Measurements from ENCODE around the gene CACTIN. TPM values are rescaled to one million over a fixed set of nuclear protein-coding genes. Genes with fewer than 3 reads are reported as not detected.

The CACTIN gene
- total RNA-seq, 3 donors from 2014 or later (not counting 1 experiment from before 2014, with no cell fraction given) = 33.6 to 42.2 (median 40.8) TPM

- Mint-ChIP-seq H3K36me3 (no peaks in the 10 kb centered on the region), H3K27me3 (ENCODE audit: low read depth in 2 of 2) (no peaks in the 10 kb centered on the region), H3K27ac (peak overlapping the region in 1 of 2 donors; percentile 27), H3K4me1 (peaks cover 10 to 28% of the 10 kb centered on the region in 2 donors), H3K9me3 (no peaks in the 10 kb centered on the region), H3K4me3 (no peak overlapping the region)
- ATAC-seq (peak; percentile 87 to 90 (median 88)), DNase-seq (peak; percentile 83 to 84)
- TF ChIP-seq CTCF (IDR thresholded peaks at IDR 0.05) = peak; percentile 90
- intact Hi-C loops (cut with micrococcal nuclease) = loop anchor here (1.0 to 10.0 kb wide), 3 partner anchors 34 to 539 kb away; partner anchors contain the start of gene PIP5K1C
- Histone ChIP-seq H3K27me3 (ENCODE audit: control insufficient read depth, insufficient read depth, low read length) (no peaks in the 10 kb centered on the region), H3K9me3 (ENCODE audit: control insufficient read depth, insufficient read depth, low read length) (no peaks in the 10 kb centered on the region), H3K4me1 (ENCODE audit: control insufficient read depth, insufficient read depth, low read length) (peaks cover 24% of the 10 kb centered on the region), H3K36me3 (ENCODE audit: control insufficient read depth, insufficient read depth, low read length) (peaks cover 8% of the 10 kb centered on the region), H3K27ac (ENCODE audit: low read length) (no peak overlapping the region), H3K4me3 (ENCODE audit: low read length) (no peak overlapping the region)
- 50% methylated on average over 40 of the region's 40 CpGs for WGBS (ENCODE audit: insufficient coverage)
Observed at GRCh38 chr19:3665681-3666544, 39.3 kb upstream of the CACTIN start.

- Histone ChIP-seq H3K4me3 (ENCODE audit: low read length) (no peak overlapping the region), H3K27ac (ENCODE audit: low read length) (no peak overlapping the region), H3K9me3 (ENCODE audit: control insufficient read depth, insufficient read depth, low read length) (no peaks in the 10 kb centered on the region), H3K4me1 (ENCODE audit: control insufficient read depth, insufficient read depth, low read length) (peaks cover 15% of the 10 kb centered on the region), H3K27me3 (ENCODE audit: control insufficient read depth, insufficient read depth, low read length) (no peaks in the 10 kb centered on the region), H3K36me3 (ENCODE audit: control insufficient read depth, insufficient read depth, low read length) (peaks cover 8% of the 10 kb centered on the region)
- H3K4me3 Mint-ChIP-seq = no peak overlapping the region
- H3K4me1 Mint-ChIP-seq = peaks cover 6 to 24% of the 10 kb centered on the region in 2 donors
- no peak overlapping the region for H3K27ac Mint-ChIP-seq
- H3K36me3 Mint-ChIP-seq = no peaks in the 10 kb centered on the region
- DNase-seq (no peak), ATAC-seq (no peak)
- intact Hi-C loops (cut with micrococcal nuclease) = loop anchor here (10.0 kb wide), 1 partner anchor 540 kb away; no protein-coding TSS in a partner anchor
- no peaks in the 10 kb centered on the region for H3K27me3 Mint-ChIP-seq (ENCODE audit: low read depth in 2 of 2)
- no peaks in the 10 kb centered on the region for H3K9me3 Mint-ChIP-seq
- no peak for TF ChIP-seq CTCF (IDR thresholded peaks at IDR 0.05)
- WGBS (ENCODE audit: insufficient coverage) = 89% methylated on average over 17 of the region's 19 CpGs
Observed at GRCh38 chr19:3664879-3665642, 38.5 kb upstream of the CACTIN start.

DNA sequence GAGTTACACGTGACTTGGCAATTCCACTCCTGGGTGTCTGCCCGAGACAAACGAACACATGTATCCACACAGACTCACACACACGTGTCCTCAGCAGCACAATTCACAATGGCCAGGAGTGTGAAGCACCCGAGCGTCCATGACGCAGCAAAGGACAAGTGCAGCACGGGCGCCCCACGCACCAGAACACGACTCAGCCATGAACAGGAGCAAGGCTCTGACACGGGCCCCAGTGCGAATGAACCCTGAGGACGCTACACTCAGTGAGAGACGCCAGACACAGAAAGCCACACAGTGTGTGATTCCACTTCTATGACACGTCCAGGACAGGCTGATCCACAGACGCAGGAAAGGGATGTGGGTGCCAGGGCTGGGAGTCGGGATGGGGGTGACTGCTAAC is 37.2 kb upstream of the CACTIN start:
- intact Hi-C loops (cut with micrococcal nuclease) = loop anchor here (10.0 kb wide), 1 partner anchor 541 kb away; no protein-coding TSS in a partner anchor
- H3K36me3 ChIP-seq (ENCODE audit: control insufficient read depth, insufficient read depth, low read length) = peaks cover 12% of the 10 kb centered on the region
- peaks cover 14% of the 10 kb centered on the region for H3K4me1 ChIP-seq (ENCODE audit: control insufficient read depth, insufficient read depth, low read length)
- DNase-seq (no peak), ATAC-seq (no peak)
- H3K9me3 ChIP-seq (ENCODE audit: control insufficient read depth, insufficient read depth, low read length) = no peaks in the 10 kb centered on the region
- WGBS (ENCODE audit: insufficient coverage) = 96% methylated on average over 18 of the region's 18 CpGs
- Mint-ChIP-seq H3K4me3 (no peak overlapping the region), H3K27ac (no peak overlapping the region), H3K36me3 (no peaks in the 10 kb centered on the region), H3K4me1 (peaks cover 6 to 16% of the 10 kb centered on the region in 2 donors), H3K27me3 (ENCODE audit: low read depth in 2 of 2) (no peaks in the 10 kb centered on the region), H3K9me3 (no peaks in the 10 kb centered on the region)
- no peak for TF ChIP-seq CTCF (IDR thresholded peaks at IDR 0.05)
- H3K27me3 ChIP-seq (ENCODE audit: control insufficient read depth, insufficient read depth, low read length) = no peaks in the 10 kb centered on the region
- no peak overlapping the region for H3K4me3 ChIP-seq (ENCODE audit: low read length)
- no peak overlapping the region for H3K27ac ChIP-seq (ENCODE audit: low read length)

Measured in natural killer cell (primary cell).